HG02588 (cell line): ENCODE measurements around the gene MBD2.
"Not testable (repeated sequence)": the region's sequence is repeated elsewhere in the genome, so short reads cannot be mapped to it uniquely, and the experiment has no call there.

Experiments used
- ATAC-seq: cut with Tn5 transposase; IDR thresholded peaks from one replicate; pipeline ENCODE4 v1.9.1; 2021; ENCODE audit warnings: mild to moderate bottlenecking, moderate library complexity; ENCODE audit not compliant: unreplicated experiment

Gene MBD2

GRCh38 chr18:54154231-54154630 lies 70.2 kb downstream of the MBD2 start:
- no peak for ATAC-seq

- ATAC-seq: no peak
These were observed 73.1 kb downstream of the MBD2 start for GRCh38 chr18:54151376-54151775.

- no peak for ATAC-seq
These were observed 74.2 kb downstream of the MBD2 start for GRCh38 chr18:54150226-54150625.

- ATAC-seq: peak; percentile 52
These were observed 75.3 kb downstream of the MBD2 start for GRCh38 chr18:54149078-54149697.

DNA sequence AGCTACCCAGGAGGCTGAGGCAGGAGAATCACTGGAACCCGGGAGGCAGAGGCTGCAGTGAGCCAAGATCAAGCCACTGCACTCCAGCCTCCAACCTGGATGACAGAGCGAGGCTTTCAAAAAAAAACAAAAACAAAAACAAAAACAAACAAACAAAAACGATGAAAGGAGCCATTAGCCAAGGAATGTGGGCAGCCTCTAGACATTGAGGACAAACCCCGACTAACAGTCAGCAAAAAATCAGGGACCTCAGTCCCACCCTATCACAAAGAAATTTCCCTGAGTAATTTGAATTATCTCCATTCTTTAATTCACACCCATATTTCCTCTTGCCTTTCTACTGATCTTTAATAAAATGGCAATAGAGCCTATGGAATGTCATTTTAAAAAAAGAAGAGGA lies 75.8 kb downstream of the MBD2 start:
- no peak for ATAC-seq

DNA sequence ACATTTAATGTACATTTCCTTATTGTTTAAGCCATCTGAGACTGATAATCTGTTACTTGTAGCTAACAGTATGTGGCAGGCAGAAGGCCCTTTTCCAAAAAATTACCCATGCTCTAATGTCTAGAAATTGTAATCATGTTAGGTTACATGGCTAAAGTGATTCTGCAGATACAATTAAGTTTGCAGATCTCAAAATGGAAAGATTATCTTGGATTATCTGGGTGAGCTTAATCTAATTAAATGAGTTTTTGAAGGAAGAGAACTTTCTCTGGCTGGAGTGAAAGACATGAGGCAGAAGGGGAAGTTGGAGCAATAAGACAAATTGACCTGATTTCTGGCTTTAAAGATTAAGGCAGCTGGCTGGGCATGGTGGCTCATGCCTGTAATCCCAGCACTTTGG lies 76.3 kb downstream of the MBD2 start:
- no peak for ATAC-seq

- peak; percentile 76 for ATAC-seq
These were observed 77.0 kb downstream of the MBD2 start for GRCh38 chr18:54147439-54147838.

- ATAC-seq: no peak
These were observed 83.3 kb downstream of the MBD2 start for GRCh38 chr18:54141041-54141608.

DNA sequence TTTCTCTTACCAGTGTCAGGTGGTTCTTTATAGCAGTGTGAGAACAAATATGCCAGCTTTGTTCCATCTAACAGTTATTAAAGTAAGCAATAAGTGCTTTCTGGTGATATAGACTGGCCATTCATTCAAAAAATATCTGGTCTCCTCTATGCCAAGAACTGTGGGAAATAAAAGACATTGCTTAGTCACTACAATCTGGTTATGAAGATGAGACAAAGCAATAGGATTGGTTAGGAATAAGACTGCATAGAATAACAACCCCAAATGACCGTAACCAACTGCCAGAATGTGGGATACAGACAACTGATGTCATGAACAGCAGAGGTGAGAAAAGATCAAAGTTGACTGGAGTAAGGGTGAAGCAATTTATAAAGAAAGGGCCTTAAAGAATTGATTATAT lies 83.8 kb downstream of the MBD2 start:
- no peak for ATAC-seq

- ATAC-seq: no peak
These were observed 89.3 kb downstream of the MBD2 start for GRCh38 chr18:54135216-54135615.

DNA sequence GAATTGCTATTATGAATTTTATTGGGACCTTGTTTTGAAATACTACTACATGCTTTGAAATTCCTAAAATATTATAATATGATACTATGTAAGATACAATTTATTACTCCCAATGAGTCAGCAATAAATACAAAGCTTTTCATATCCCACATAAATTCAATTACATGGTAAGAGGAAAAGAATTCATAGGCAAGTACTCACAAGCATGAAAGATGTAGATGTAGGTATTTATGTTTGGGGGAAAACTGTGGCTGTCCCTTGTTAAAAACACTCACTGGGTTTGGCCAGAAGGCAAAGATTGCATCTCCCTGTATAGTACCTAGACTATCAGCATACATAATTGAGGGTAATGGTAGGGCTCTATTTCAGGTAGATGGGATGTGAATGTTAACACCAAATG lies 90.4 kb downstream of the MBD2 start:
- no peak for ATAC-seq

GRCh38 chr18:54130631-54131030 lies 93.8 kb downstream of the MBD2 start:
- ATAC-seq: no peak

- no peak for ATAC-seq
These were observed 94.3 kb downstream of the MBD2 start for GRCh38 chr18:54130177-54130576.

DNA sequence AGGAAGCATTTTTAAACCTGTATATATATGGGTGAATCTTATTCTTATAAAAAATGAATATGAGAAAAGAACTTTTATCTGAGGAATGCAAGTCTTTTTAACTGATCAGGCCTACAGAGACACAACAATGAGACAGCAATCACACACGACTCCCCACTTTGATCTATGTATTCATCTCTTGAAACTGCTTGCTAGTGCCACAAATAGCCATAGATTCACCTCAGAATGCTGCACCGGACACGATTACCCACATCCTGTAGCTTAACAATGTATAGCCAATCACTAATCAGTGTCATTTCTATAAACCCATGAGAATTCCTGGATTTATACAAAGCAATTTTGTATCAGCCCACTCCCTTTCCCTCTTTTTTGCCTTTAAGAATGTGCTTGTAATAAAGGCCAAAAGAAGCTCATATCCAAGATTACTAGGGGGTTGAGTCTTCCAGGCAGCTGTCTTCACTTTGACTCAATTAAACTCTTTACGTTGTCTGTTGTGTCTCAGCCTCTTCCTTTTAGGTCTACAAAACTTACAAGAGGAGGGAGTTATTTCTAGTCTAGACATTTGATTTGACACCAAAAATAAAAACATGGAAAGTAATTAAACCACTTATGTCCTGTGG lies 94.9 kb downstream of the MBD2 start:
- peak; percentile 82 for ATAC-seq

GRCh38 chr18:54127759-54128378 lies 96.6 kb downstream of the MBD2 start:
- ATAC-seq: peak; percentile 62

DNA sequence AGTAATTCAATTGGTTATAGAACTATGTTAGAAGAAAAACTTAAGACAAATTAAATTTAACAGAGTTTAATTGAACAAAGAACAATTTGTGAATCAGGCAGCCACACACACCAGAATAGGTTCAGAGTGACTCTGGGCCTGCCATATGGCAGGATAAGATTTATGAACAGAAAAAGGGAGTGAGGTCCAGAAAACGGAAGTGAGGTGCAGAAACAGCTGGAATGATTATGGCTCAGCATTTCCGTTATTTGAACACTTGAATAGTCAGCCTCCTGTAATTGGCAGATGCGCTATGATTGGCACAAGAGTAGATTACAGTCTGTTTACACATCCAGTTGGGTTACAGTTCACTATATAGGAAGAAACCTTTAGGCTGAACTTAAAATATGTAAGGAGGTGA lies 99.0 kb downstream of the MBD2 start:
- ATAC-seq: no peak

- not testable (repeated sequence) for ATAC-seq
These were observed 100.6 kb downstream of the MBD2 start for GRCh38 chr18:54123720-54124440.

DNA sequence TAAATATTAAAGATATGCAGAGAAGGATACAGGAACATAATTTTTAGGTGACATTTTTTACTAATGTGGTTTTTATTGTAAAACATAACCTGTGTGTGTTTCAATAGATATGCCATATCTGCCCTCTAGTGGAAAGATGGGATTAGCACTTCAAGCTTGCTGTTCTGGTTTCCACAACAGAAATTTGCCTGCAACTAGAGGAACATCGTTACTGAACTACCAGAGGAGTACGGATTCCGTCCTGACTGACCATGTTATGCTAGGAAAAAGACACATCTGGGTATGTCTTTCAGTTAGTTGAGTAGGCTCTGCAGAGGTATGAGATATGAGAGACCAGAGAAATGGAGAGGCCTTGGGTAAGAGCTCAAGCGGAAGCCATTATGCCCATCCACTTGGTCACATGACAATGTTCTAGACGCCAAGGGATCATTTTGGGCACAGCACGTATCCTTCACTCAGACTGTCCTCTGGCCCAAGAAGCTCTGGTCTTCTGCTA lies 104.9 kb downstream of the MBD2 start:
- peak; percentile 88 for ATAC-seq

- no peak for ATAC-seq
These were observed 106.4 kb downstream of the MBD2 start for GRCh38 chr18:54117853-54118773.

DNA sequence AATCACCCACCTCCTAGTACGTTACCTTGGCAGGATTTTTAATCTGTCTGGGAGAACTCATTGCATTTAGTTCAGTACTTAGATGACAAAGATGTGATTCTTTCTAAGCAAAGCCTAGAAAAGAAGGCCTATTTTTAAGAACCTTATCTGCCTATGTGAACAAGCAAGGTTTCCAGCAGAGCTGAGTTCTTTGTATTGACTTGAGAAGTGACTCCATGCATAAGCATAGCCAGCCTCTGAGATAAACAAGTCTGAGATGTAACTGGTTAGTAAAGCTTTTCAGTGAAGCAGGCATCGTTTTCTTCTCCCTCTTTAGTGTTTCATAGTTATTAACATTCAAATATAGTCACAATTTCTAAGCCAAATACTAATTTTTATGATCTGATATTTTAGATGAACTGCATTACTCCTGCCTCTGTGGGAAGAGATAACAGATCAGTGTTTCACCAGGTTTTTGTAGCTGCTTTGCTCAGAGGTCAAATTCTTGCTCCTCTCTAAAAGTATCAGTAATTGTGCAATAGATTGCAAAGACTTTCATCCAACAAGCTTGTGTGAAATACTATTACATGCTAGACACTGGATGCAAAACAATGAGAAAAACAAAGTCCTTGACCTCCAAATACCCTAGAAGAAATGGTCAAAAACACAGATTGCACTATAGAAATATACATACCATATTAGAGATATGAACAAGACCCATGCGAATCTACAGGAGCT lies 107.8 kb downstream of the MBD2 start:
- ATAC-seq: no peak
